NCI-H2227 (cell line): ENCODE data around the gene F2RL2.
"Not testable (repeated sequence)": the region's sequence is repeated elsewhere in the genome, so short reads cannot be mapped to it uniquely, and the experiment has no call there.

ENCODE experiments used
- DNase-seq: peaks from one replicate; lab custom pipeline; 2025; ENCODE audit not compliant: unreplicated experiment; lab: John Stamatoyannopoulos, UW

The F2RL2 gene

DNA sequence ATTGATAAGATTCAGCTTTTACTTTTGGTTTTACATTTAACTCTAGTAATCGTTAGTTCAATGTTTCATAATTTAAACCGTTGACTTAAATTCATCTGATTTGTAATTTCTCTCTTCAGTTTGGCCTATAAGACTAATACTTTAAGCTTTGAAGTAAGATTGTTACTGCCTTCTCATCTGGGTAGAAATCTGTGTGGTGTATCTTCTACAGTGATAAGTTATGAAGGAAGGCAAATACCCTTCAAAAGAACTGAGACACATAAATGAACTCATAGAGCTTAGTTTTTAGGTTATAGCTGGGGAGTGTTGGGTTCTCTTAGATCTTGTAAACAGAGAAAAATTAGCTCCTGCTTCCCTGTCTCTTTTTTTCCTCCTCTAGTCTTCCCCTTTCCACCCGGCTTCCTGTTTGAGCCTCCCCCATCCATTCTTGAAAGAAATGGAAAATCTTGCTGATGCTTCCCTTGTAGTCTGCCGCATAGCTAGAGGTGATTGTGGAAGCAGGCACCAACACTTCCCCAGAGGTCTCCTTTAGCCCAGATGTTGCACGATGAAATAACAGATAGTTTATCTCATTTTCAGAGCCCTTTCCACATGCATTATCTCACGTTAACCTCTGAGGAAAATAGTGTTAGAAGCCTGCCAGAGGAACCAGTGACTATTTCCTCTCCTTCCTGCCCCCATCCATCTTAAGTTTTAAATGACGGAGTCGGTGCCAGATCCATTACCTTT, 2.0 kb upstream of the F2RL2 start:
- DNase-seq, result no peak

GRCh38 chr5:76622076-76622475, 1.1 kb downstream of the F2RL2 start:
- no peak for DNase-seq

- no peak for DNase-seq
Measured at GRCh38 chr5:76620166-76620565, 3.0 kb downstream of the F2RL2 start.

DNA sequence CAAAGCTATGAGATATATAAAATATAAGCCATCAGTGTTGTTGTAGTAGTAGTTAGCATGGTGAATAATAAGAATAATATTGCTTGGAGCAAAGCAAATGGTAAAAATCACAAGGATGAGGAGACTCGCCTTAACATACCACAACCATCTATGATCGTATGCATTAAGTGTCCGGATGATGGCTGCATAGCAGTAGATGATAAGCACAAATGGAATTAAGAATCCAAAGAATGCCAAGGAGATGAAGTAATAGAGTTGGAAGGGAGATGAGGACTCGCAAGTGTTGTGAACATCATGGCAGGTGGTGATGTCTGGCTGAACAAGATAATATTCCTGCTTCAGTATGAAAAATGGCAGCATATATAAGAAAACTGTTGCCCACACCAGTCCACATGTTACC, 5.5 kb downstream of the F2RL2 start:
- DNase-seq, result no peak

GRCh38 chr5:76617229-76617628, 6.0 kb downstream of the F2RL2 start:
- no peak for DNase-seq

DNA sequence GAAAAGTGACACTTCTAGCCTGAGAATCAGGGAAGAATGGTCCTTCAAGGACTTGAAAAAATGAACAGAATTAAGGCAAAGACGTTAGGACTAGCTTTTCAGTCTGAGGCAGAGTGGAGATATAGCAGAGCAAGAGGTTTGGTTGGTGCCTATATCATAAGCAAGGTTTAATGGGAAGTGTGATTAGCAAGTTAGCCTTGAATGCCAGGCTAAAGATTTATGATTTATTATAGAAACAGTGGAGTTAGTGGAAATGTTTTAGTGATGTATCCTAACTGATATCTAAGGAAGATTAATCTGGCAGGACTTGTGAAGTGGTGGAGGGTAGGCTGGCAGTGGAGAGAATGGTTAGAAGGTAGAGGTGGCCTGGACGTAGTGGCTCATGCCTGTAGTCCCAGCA, 7.0 kb downstream of the F2RL2 start:
- DNase-seq, result no peak

DNA sequence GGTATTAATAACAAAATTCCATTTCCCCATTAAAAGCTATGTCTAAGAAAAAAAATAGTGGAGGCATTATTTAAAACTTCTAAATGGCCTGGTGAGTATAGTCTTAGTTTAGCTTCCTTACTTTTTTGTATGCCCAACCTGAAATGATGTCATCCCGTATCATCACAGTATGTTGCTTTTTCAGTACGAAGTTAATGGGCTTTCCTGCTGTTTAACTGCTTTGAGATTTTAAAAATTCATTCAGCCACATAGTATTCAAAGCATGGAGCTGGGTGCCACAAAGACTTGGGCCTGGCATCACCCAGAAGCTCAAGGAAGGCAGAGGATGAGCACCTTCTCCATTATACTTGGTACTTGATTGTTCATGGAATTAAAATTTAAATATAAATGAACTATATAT, 7.4 kb downstream of the F2RL2 start:
- no peak for DNase-seq

DNA sequence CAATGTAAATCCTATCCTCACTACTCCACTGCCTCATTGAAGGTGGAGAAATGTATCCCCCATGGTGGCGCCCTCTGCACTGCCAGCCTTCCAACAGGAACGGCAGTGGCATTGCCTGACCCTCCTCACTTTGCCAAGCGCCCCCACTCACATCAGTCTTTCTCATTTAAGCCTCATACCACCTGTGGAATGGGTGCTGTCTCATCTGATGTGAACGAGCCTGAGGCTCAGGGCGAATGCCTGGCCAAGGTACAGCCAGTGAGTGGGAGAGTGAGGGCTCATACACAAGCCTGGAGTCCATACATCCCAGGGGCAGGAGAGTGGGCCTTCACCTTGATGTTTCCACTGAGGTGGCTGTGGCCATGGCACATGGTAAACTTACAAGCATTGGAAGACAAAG, 10.3 kb downstream of the F2RL2 start:
- DNase-seq, result no peak

DNA sequence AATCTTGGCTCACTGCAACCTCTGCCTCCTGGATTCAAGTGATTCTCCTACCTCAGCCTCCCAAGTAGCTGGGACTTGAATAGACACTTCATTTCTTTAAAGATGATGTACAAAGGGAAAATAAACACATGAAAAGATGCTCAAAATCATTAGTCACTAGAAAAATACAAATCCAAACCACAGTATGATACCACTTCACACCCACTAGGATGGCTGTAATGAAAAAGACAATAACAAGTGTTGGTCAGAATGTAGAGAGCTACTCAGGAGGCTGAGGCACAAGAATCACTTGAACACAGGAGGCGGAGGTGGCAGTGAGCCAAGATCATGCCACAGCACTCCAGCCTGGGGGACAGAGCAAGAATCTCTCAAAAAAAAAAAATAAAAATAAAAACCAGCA, 13.0 kb downstream of the F2RL2 start:
- DNase-seq, result no peak

DNA sequence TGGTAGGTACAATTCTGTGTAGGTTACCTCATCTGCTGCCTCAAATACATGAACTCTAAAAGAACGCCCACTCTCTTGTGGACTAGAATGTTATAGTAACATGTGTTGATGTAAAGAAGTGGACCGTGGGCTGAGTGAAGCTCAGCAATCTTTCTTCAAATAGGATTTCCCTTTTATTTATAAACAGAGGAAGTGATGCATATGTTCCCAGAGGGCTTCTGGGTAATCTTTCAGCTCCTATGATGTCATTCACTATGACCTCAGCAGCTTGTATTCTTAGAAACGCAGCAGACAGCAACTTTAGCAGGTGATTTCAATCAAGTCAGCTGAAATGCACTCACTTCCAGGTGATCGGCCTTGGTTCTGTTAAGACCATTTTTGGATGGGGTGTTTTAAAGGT, 14.4 kb downstream of the F2RL2 start:
- DNase-seq, result no peak

DNA sequence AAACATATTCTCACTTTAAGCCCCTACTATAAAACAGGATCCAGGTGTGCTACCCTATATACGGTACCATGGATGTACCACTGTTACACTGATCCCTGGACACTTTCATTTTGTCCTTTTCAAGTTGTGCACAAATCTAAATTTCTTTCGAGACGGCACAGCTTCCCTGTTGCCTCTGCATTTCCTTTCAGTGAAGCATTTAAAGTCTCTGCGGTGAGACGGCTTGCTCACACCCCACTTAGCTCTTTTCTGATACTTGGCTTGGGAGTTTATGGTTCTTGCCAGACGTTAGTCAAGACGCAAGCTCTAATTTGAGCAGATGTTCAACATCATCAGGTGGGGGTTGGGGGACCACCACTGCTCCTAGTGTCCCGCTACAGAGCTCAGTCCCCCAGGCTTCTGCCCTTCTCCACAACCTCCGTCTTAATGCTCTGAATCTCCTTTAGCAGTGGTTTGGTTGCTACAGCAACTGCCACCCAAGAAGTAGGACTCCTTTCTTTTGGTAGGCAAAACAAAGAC, 15.8 kb downstream of the F2RL2 start:
- DNase-seq, result no peak

- no peak for DNase-seq
Measured at GRCh38 chr5:76606701-76607100, 16.5 kb downstream of the F2RL2 start.

- no peak for DNase-seq
Measured at GRCh38 chr5:76604838-76605237, 18.4 kb downstream of the F2RL2 start.

DNA sequence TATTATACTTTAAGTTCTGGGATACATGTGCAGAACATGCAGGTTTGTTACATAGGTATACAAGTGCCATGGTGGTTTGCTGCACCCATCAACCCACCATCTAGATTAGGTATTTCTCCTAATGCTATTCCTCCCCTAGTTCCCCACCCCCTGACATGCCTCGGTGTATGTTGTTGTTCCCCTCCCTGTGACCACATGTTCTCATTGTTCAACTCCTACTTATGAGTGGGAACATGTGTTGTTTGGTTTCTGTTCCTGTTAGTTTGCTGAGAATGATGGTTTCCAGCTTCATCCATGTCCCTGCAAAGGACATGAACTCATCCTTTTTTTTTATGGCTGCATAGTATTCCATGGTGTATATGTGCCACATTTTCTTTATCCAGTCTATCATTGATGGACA, 19.2 kb downstream of the F2RL2 start:
- not testable (repeated sequence) for DNase-seq

- no peak for DNase-seq
Measured at GRCh38 chr5:76602094-76602726, 21.0 kb downstream of the F2RL2 start.

DNA sequence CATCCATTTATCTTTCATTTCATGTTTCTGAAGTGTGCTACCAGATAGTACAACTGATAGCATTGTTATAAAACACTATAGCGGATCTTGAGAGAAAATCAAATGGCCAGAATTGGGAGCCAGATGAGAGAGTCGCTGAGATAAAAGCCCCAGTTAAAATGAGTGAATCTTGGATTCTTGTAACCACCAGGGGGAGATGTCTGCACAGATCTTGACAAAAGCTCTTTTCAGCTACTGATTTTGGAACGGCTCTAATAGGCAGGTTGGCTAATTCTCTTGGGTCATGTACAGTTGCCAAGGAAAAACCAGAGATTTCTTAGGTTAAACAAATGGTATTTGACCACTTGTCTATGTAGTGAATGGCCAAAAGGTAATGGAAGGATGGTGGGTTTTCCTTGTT, 21.7 kb downstream of the F2RL2 start:
- no peak for DNase-seq

GRCh38 chr5:76600716-76601115, 22.5 kb downstream of the F2RL2 start:
- DNase-seq, result no peak

DNA sequence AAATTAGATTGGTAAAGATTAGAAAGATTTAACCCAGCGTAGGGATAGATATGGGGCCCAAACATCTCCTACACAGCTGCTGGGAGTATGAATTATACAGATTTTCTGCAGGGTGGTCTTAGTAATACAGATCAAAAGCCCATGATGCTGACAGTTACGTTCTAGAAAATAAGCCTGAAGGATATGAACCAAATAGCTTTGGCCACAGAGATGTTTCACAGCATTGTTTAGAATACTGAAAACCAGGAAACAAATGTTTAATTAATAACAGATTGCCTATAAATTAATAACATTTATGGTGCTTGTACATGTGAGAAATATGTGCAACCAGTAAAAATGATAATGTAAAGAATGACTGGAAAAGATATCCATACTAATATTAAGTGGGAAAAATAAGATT, 24.7 kb downstream of the F2RL2 start:
- no peak for DNase-seq

- DNase-seq, result no peak
Measured at GRCh38 chr5:76595755-76596481, 27.3 kb downstream of the F2RL2 start.

DNA sequence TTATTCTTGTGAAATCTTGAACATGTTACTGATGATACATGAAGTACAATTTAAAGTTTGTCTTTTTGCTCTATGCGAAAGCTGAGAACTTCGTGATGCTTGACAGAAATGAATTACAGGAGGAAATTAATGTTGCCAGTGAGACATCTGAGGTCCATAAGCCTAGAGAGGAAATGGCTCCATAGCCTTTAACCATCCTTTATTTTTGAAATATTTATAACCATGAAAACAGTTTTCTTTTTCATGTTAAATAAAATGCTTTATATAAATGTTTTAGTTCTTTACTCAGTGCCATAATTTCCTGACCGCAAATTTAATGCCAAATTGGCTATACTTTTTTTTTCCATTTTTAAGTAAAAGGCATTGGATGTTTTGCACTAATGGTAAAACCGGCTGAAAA, 29.1 kb downstream of the F2RL2 start:
- DNase-seq, result no peak

DNA sequence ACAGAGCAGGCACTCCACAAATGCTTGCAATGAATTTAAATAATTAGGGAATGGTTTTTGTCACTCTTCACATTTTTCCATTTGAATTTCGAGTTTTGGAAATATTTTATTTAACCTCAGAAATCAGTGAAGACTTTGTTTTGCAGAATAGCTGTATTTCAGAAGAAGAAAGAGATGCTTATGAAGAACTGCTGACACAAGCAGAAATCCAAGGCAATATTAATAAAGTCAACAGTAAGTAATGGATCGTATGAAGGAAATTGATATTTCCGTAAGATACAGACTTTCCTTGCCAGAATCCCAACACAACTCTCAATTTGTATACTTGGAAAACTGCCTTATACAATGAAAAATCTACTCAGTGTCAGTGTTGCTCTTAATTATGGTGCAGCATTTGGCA, 30.5 kb downstream of the F2RL2 start:
- no peak for DNase-seq

DNA sequence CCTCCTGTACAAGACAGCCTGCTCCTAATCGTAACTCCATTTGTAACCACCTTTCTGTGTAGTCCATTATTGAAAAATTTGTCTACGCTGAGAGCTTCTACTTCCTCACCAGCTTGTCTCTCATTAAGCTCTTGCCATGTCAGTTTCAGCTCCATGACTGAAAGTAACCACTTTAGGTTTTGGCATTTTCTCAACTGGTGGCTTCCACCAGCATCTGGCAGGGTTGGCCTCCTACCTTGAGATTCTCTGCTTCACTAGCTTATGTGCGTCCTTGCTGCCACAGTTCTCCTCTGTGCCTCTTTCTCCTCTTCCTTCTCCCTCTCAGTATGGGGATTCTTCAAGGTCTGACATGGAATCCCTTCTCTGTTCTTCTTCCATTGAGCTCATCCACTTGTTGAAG, 31.8 kb downstream of the F2RL2 start:
- DNase-seq, result no peak
